GM19035 (cell line): ENCODE measurements around the gene MAPK14.
"Not testable (repeated sequence)": the region's sequence is repeated elsewhere in the genome, so short reads cannot be mapped to it uniquely, and the experiment has no call there.

Experiments
- ATAC-seq: cut with Tn5 transposase; IDR thresholded peaks from one replicate; pipeline ENCODE4 v1.9.1; 2021; ENCODE audit not compliant: unreplicated experiment

MAPK14 gene

GRCh38 chr6:36027501-36028087 lies at the start of gene MAPK14:
MAPK14 (plus strand) TSS chr6:36027808; CDS start chr6:36028158, 350 bp downstream.
- peak; percentile 95 for ATAC-seq

DNA sequence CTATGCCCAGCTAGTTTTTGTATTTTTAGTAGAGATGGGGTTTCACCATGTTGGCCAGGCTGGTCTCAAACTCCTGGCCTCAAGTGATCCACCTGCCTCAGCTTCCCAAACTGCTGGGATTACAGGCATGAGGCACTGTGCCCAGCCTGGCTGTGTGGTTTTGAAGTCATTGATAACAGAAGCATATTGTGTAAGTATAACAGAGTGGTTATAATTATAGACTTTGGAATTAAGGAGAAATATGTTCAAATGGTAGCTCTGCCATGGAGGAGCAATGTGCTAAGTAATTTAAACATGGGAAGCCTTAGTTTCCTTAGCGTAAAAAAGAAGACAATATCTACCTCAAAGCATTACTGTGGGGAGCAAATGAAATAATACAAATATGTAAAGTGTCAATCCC lies 47.5 kb upstream of the MAPK14 start:
- not testable (repeated sequence) for ATAC-seq

DNA sequence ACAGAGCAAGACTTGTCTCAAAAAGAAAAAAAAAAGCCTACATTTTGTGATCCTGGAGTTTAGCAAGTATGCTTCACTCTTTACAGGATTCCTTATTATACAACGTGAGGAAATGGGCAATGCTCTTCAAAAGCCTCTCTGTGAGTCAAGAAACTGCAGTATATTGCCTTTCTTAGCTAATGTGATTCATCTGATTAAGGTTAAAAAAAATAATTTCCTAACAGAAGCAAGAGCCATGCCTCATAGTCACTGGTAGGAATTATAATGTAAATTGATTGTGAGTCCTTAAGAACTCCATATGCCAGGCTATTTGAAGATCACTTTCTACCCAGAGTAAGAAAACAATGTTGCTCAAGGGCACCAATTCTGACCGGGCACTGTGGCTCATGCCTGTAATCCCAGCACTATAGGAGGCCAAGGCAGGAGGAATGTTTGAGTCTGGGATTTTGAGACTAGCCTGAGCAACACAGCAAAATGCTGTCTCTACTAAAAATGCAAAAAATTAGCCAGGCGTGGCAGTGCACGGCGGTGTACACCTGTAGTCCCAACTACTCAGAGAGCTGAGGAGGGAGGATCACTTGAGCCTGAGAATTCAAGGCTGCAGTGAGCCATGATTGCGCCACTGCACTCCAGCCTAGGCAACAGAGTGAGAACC lies 46.5 kb upstream of the MAPK14 start:
- no peak for ATAC-seq

DNA sequence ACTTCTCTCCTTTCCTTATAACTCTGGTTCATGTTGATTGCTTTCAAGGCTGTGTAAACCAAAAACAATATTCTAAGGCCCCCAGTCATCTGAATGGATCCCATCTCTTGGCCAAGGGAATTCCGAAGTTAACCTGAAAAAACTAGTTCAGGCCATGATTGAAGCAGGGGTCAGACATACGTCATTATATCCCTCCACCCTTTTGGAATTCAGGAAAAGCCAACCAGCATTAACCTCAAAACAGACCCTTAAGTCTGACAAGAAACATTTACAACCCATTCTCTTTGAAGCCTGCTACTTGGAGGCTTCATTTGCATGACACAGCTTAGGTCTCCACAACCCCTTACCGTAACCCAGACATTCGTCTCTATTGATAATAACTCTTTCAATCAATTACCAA lies 42.9 kb upstream of the MAPK14 start:
- ATAC-seq: no peak

GRCh38 chr6:35988047-35988446 lies 39.6 kb upstream of the MAPK14 start:
- not testable (repeated sequence) for ATAC-seq

DNA sequence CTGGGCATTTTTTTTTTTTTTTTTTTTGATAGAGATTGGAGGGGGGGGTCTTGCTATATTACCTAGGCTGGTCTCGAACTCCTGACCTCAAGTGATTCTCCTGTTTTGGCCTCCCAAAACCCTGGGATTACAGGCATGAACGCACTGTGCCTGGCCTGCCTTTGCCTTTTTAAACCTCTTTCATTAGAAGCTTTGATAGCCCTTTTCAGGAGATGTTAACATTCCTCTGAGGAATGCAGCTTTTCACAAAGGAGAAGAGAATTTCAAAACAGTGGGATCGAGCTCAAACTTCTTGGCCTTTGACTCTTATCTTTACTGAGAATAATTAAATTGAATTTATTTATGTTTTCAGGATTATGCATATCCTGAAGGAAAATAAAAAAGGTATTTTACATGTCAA lies 34.5 kb upstream of the MAPK14 start:
- ATAC-seq: no peak

- ATAC-seq: no peak
Observed at GRCh38 chr6:36000451-36000850, 27.2 kb upstream of the MAPK14 start.

- ATAC-seq: no peak
Observed at GRCh38 chr6:36015666-36016065, 11.9 kb upstream of the MAPK14 start.

DNA sequence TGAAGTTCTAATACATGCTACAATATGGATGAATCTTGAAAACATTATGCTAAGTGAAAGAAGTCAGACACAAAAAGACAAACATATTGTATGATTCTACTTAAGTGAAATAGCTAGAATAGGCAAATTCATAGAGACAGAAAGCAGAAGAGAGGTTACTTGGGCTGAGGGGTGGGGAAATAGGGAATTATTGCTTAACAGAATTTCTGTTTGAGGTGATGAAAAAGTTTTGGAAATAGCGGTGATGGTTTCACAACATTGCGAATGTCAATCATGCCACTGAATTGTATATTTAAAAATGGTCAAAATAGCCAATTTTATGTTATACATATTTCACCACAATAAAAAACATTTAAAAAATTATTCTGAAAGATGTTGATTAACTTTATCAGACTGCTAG lies 9.3 kb upstream of the MAPK14 start:
- ATAC-seq: no peak

DNA sequence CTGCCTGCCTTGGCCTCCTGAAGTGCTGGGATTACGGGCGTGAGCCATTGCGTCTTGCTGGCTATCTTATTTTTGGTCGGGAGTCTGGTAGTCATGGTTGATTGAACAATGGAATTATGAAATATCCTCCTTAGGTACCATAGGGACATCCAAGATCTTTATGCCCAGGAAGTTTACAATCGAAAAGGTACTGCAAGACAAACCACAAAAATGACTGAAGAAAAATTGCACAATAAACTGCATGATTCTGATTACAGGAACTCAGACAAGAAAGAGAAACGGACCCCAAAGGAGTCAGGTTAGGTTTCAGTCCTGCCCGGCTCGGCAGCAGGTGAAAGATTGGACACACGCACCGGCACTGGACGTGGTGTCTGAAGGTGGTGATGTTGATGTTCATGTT lies 8.4 kb upstream of the MAPK14 start:
- ATAC-seq: no peak

- no peak for ATAC-seq
Observed at GRCh38 chr6:36020154-36020553, 7.5 kb upstream of the MAPK14 start.

DNA sequence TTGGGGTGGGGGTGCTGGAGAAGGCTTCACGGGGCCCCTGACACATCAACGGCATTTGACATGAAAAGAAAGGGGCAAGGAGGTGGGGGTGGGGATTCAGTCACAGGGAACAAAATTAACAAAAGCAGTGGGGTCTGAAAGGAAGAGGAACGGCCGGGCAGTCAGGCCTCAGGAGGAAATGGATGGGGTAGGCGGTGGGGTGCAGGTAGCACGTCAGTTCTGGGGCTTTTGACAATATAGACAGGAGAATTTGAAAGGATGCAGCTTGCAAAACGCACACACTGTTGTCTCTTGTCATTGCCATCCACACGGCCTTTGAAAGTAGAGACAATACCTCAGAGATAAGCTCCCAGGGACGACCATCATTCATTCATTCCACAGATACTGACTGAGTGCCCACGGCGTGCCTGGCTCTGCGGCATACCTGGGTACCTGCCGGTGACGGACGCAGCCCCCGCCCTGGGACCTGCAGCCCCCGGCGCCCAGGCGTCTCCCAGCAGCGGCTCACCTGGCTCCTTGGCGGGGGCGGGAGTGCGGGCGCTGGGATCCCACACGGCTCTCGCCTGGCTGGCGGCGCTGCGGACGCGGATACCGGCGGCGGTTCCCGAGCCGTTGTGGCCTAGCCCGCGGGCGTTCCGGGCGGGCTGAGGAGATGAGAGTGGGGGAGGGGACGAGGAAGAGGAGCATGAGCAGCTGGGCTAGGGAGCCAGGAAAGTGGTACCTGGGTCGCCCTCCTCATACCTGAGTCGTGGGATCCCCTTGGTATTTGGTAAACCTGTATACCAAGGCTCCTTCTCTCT lies 3.4 kb upstream of the MAPK14 start, which contains the start of gene SLC26A8:
Gene SLC26A8 (minus strand): TSS at position 646 of the 800 bp plus-strand sequence. CDS start 4,934 bp downstream, outside the sequence.
- ATAC-seq: no peak

DNA sequence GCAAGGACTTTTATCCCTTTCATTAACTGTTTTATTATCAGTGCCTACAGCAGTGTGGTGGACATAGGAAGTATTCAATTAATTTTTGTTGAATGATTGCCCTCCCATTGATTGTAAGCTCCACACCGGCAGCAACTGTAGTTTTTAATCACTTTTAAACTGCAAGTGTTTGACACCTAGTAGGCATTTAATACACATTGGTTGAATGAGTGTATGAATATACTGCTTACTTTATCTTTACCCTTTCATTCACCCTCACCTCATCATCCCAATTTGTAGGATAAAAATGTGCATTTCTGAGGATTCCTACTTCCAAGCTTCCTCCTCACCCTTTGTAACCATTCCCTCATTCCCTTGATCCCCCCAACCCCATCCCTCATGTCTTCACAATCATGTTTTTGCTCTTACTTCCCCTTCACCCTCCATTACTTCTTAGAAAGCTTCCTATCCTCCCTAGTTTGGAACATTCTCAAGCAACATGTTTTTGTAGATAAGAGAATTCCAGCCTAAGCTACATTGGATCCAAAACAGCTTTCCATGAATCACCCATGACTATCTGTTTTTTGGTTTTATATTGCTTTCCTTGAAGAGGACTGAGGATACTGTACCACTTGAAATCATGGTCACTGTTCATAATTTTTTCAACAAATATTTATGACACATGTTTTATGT lies 2.2 kb upstream of the MAPK14 start:
- ATAC-seq: no peak

GRCh38 chr6:36025932-36026327 lies 1.7 kb upstream of the MAPK14 start:
- ATAC-seq: no peak

DNA sequence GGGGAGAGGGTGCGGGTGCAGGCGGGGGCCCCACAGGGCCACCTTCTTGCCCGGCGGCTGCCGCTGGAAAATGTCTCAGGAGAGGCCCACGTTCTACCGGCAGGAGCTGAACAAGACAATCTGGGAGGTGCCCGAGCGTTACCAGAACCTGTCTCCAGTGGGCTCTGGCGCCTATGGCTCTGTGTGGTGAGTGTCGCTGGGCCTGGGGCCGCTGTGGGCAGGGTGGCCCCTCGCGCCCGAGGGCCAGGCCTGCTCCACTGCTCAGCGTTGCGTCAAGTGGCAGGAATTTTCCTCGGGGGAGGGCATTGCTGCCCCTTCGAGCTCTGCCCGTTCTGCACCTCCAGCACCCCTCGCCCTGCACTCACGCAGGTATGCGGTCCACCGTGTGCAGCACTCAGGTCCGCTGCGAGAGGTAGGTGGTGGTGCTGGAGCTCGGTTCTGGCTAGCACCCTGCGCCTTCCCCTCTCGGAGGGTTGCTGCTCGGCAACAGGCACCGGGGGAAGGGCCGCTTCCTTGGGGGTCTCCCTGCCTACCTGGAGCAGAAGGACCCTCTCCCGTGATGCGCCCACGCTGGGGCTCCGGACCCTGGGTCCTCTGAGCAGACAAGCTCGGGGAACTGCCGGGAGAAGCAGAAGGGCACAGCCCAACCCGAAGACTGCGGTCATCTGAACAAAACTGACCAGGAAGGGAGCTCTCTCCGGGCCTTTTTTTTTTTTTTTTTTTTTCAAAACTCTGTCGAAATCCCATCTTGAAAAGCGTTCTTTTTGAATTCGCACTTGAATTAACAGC lies 674 bp downstream of the MAPK14 start:
- peak; percentile 11 for ATAC-seq

DNA sequence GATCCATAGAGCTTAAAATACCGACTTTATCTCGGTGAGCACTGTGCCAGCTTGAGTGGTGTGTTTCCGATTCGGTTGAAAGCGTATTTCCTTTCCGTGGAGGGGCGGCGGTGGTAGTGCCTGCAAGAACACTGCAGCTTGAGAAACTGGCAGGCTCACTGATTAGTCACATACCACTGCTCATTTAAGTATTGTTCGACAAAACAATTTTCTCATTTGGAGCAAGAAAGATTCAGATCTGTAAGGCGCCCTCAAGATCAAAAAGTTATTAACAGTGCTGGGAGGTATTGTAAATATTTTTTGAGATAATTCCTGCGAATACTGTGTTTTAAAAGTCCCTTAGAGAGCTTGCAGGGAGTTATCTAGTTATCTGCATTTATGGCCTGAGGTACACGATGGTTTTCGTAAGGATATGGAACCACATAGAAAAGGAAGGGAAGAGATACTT lies 1.3 kb downstream of the MAPK14 start:
- no peak for ATAC-seq

DNA sequence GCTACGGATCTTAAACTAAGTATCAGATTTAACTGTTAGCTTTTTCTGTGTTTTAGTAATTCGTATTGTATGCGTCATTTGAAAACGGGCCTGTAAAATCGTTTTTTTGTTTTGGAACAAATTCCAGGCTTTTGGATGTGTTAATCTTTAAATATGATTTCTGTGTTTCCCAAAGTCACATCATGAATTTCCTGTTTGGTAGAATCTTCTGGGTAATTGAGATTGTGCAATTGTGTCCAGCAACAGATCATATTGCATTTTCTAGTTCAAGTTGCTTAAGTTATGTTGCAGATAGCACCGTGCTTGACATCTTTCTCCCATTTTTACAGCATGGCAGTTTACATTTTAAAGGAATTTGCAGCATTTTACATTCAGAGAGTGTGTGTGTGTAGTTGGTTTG lies 1.9 kb downstream of the MAPK14 start:
- no peak for ATAC-seq

DNA sequence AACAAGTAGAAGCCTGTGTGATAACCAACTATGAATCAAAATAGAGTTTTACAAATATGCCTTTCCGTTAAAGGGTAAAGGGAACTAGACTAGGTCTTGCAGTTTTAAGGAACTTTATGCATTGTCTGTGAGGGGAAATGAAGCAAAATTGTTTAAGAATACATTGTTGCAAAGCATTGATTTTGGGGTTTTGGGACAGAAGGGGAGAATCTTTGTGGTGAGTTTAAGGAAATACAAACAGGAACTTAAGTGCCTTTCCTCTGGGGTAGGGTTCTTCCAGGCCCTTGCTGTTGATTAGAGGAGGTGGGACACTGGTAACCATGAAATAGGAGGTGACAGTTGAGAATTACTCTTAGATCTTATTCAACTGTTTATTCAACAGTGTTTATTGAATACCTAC lies 4.7 kb downstream of the MAPK14 start:
- ATAC-seq: no peak

DNA sequence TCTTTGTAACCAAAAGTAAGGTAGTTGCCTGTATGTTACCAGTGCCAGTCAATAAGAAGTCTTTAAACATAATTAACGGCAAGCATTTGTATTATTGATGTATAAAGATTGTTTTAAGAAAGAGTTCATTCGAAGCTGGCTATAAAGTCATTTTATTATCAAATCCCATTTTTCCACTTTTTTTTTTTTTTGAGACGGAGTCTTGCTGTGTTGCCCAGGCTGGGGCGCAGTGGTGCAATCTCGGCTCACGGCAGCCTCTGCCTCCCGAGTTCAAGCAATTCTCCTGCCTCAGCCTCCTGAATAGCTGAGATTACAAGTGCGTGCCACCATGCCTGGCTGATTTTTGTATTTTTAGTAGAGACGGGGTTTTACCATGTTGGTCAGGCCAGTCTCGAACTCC lies 5.5 kb downstream of the MAPK14 start:
- not testable (repeated sequence) for ATAC-seq

- no peak for ATAC-seq
Observed at GRCh38 chr6:36033935-36034334, 6.3 kb downstream of the MAPK14 start.

DNA sequence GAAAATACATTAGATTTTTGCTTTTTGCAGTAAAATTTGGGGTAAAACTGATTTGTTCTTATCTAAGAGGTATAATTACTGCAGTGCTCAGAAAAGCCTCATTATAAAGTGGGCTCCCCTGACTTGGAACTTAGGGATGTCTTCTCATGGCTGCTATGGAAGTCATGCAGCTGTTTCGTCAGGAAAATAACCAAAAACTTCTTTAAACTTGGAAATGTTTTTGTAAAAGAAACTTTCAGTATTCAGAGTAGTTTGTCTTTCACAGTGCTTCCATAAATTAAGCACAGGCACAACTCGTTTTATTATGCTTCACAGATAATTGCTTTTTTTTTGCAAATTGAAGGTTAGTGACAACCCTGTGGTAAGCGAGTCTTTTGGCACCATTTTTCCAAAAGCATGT lies 6.8 kb downstream of the MAPK14 start:
- no peak for ATAC-seq
